Ascending aorta (tissue), 2 donors: ENCODE measurements around the gene FRMD4A. TPM values are rescaled to one million over a fixed set of nuclear protein-coding genes. Genes with fewer than 3 reads are reported as not detected.
A peak's percentile ranks its signal among the peaks of the same experiment; 100 is the strongest.

ENCODE experiments used
- DNase-seq, 2 donors: peaks; one replicate each; pipeline ENCODE4 v3.0.0-alpha.2; 2019; ENCODE audit warnings: low spot score in 2 of 2
- H3K27ac ChIP-seq, 2 donors: fragments of 200-600 bp; sonication (generic); one replicate each; pipeline ENCODE4 v1.5.1; 2016 to 2017; ENCODE audit warnings: mild to moderate bottlenecking in 1 of 2
- H3K27me3 ChIP-seq: fragments of 200-600 bp; sonication (generic); one replicate; pipeline ENCODE4 v1.5.1; 2017
- H3K36me3 ChIP-seq, 2 donors: fragments of 200-600 bp; sonication (generic); one replicate each; pipeline ENCODE4 v1.5.1; 2016
- H3K4me1 ChIP-seq, 2 donors: fragments of 200-600 bp; sonication (generic); one replicate each; pipeline ENCODE4 v1.5.1; 2016 to 2017; ENCODE audit warnings: mild to moderate bottlenecking in 1 of 2
- H3K4me3 ChIP-seq, 2 donors: fragments of 200-600 bp; sonication (generic); one replicate each; pipeline ENCODE4 v1.5.1; 2016 to 2017; ENCODE audit warnings: mild to moderate bottlenecking in 1 of 2
- H3K9me3 ChIP-seq, 2 donors: fragments of 200-600 bp; sonication (generic); one replicate each; pipeline ENCODE4 v1.5.1; 2016
- intact Hi-C: fragments of 100-400 bp; cut with DNase I; formaldehyde crosslinking; loops from one replicate; pipeline ENCODE4 v1.15.1; 2023
- total RNA-seq: library from RNA; depleted of rRNA; stranded (reverse); fragments of >200 nt; gene quantifications from one replicate; pipeline ENCODE4 v1.1.0, GENCODE V29; 2016
- TF ChIP-seq, protein P1 (sequence below), 3 experiments: fragments of 200-600 bp in 2 of 3; fragments of 450-650 bp in 1 of 3; sonication (generic) in 2 of 3; IDR thresholded peaks; one replicate each; pipeline ENCODE4 v1.5.1; 2016 to 2019; ENCODE audit warnings: antibody characterized with exemption in 3 of 3, mild to moderate bottlenecking in 1 of 3, moderate library complexity in 1 of 3

FRMD4A gene
- total RNA-seq, 1 donor from 2014 or later: 108 TPM

DNA sequence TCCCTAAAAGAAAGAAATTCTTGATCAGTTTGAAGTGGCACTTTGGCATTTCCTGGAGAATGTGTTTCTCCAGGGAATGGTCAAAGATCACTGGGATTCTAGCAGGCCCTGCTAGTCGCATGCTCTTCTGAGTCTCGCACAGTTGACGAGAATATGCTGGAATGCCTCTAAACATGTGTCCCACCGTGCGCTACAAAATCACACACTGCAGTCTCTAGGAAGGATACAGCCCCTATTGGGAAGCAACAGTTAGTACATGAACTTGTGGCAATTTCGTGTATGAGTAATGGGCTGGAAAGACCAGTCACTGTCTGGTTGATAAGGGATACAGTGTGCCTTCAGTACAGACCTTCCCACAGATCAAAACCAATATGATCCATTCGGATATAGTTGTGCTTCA, 486.1 kb downstream of the FRMD4A start:
- H3K36me3 ChIP-seq: no peaks in the 10 kb centered on the region
- no peaks in the 10 kb centered on the region for H3K27me3 ChIP-seq
- peaks cover 0 to 3% of the 10 kb centered on the region in 2 donors for H3K4me1 ChIP-seq
- no peaks in the 10 kb centered on the region for H3K9me3 ChIP-seq
- H3K27ac ChIP-seq: no peak overlapping the region
- TF ChIP-seq, protein P1, sequence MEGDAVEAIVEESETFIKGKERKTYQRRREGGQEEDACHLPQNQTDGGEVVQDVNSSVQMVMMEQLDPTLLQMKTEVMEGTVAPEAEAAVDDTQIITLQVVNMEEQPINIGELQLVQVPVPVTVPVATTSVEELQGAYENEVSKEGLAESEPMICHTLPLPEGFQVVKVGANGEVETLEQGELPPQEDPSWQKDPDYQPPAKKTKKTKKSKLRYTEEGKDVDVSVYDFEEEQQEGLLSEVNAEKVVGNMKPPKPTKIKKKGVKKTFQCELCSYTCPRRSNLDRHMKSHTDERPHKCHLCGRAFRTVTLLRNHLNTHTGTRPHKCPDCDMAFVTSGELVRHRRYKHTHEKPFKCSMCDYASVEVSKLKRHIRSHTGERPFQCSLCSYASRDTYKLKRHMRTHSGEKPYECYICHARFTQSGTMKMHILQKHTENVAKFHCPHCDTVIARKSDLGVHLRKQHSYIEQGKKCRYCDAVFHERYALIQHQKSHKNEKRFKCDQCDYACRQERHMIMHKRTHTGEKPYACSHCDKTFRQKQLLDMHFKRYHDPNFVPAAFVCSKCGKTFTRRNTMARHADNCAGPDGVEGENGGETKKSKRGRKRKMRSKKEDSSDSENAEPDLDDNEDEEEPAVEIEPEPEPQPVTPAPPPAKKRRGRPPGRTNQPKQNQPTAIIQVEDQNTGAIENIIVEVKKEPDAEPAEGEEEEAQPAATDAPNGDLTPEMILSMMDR (IDR thresholded peaks at IDR 0.05): no peak
- intact Hi-C loops: no loop called here
- H3K4me3 ChIP-seq: no peak overlapping the region
- peak in 1 of 2 donors; percentile 37 for DNase-seq

DNA sequence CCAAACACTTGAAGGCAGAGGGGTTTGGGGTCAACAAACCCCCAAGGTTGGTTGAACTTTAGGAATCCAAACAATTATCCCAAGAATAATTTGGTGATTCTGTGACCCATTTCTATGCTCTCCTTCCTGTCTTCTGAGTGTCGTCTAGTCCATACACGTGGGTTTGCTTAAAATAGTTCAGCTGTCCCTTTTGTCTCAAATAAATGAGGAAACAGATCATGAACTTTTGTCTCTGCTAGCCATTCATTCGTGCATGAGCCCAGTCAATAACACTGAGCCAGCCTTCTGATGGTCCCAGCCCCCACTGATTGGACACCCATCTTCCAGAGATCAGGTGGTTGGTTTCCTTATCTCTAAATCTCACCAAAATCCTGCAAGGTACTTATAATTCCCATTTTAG, 488.6 kb downstream of the FRMD4A start:
- H3K36me3 ChIP-seq: no peaks in the 10 kb centered on the region
- H3K9me3 ChIP-seq: no peaks in the 10 kb centered on the region
- intact Hi-C loops: no loop called here
- H3K4me3 ChIP-seq: no peak overlapping the region
- H3K27me3 ChIP-seq: no peaks in the 10 kb centered on the region
- peak in 1 of 2 donors; percentile 25 for DNase-seq
- TF ChIP-seq, protein P1 (IDR thresholded peaks at IDR 0.05): no peak
- H3K27ac ChIP-seq: no peak overlapping the region
- H3K4me1 ChIP-seq: peaks cover 3 to 15% of the 10 kb centered on the region in 2 donors

DNA sequence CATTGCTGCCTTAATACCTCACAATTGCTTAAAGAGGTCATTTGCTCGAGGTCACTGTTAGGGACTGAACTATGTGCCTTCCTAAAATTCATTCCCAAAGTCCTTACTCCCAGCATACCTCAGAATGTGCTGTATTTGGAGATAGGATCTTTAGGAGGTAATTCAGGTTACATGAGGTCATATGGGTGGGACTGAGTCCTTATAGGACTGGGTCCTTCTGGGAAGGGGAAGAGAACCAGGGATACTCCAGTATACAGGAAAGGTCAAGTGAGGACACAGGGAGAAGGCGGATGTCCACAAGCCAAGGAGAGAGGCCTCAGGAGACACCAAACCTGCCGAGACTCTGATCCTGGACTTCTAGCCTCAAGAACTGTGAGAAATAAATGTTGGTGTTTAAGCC, 490.7 kb downstream of the FRMD4A start:
- no peak for DNase-seq

DNA sequence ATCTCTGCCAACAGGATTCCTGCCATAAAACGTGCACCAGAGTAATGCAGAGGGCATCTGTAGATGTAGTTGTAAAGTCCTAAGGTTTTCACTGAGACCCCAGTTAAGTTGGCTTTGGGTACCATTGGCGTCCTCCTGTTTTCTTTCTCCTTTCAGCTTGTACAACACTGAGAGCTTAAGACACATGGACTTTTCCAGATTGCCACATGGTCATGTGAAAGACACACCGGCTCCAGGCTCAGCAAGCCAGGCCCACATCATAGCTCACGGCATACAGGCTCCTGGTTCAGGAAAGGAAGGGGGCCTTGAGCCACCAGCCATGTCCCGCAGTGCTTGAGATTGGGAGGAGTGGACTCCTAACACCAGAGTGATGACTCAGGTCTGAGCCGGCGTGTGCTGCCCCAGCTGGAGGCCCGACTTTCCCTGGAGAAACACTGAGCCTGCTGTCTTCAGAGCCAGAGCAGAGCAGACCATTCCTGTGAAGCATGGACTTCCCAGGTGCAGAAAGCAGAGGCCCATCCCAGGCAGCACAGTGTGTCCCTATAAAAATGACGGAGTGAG, 491.2 kb downstream of the FRMD4A start:
- H3K9me3 ChIP-seq: no peaks in the 10 kb centered on the region
- H3K36me3 ChIP-seq: no peaks in the 10 kb centered on the region
- H3K4me3 ChIP-seq: no peak overlapping the region
- TF ChIP-seq, protein P1 (IDR thresholded peaks at IDR 0.05): no peak
- H3K27me3 ChIP-seq: no peaks in the 10 kb centered on the region
- peaks cover 8 to 24% of the 10 kb centered on the region in 2 donors for H3K4me1 ChIP-seq
- DNase-seq: peak in 1 of 2 donors; percentile 72
- H3K27ac ChIP-seq: peak overlapping the region; percentile 59 to 61
- intact Hi-C loops: loop anchor here (5.0 kb wide), 2 partner anchors 48 to 118 kb away; no protein-coding TSS in a partner anchor

More for the DNA sequence above, 490.7 kb downstream of the FRMD4A start:
- intact Hi-C loops: no loop called here
- no peaks in the 10 kb centered on the region for H3K27me3 ChIP-seq
- TF ChIP-seq, protein P1 (IDR thresholded peaks at IDR 0.05): no peak
- peaks cover 6 to 21% of the 10 kb centered on the region in 2 donors for H3K4me1 ChIP-seq
- H3K27ac ChIP-seq: peak overlapping the region; percentile 59 to 61
- no peaks in the 10 kb centered on the region for H3K36me3 ChIP-seq
- H3K4me3 ChIP-seq: no peak overlapping the region
- no peaks in the 10 kb centered on the region for H3K9me3 ChIP-seq

DNA sequence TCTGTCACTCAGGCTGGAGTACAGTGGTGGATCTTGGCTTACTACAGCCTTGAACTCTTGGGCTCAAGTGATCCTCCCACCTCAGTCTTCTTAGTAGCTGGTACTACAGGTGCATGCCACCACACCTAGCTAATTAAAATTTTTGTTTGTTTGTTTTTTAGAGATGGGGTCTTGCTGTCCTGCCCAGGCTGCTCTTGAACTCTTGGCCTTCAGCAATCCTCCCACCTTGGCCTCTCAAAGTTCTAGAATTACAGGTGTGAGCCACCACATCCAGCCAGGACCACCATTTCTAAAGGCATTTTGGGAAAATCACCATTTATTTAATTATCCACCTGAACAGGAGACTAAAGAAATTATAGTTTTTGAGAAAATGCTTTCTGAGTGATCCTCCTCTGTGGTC, 491.7 kb downstream of the FRMD4A start:
- Histone ChIP-seq H3K4me1 (peaks cover 8 to 24% of the 10 kb centered on the region in 2 donors), H3K36me3 (no peaks in the 10 kb centered on the region), H3K27me3 (no peaks in the 10 kb centered on the region), H3K27ac (peak overlapping the region; percentile 57 to 61), H3K9me3 (no peaks in the 10 kb centered on the region), H3K4me3 (no peak overlapping the region)
- TF ChIP-seq, protein P1 (IDR thresholded peaks at IDR 0.05): no peak
- intact Hi-C loops: loop anchor here (5.0 kb wide), 2 partner anchors 48 to 118 kb away; no protein-coding TSS in a partner anchor
- DNase-seq: no peak
